ENCODE data around the gene SFMBT1.

SFMBT1 gene

DNA sequence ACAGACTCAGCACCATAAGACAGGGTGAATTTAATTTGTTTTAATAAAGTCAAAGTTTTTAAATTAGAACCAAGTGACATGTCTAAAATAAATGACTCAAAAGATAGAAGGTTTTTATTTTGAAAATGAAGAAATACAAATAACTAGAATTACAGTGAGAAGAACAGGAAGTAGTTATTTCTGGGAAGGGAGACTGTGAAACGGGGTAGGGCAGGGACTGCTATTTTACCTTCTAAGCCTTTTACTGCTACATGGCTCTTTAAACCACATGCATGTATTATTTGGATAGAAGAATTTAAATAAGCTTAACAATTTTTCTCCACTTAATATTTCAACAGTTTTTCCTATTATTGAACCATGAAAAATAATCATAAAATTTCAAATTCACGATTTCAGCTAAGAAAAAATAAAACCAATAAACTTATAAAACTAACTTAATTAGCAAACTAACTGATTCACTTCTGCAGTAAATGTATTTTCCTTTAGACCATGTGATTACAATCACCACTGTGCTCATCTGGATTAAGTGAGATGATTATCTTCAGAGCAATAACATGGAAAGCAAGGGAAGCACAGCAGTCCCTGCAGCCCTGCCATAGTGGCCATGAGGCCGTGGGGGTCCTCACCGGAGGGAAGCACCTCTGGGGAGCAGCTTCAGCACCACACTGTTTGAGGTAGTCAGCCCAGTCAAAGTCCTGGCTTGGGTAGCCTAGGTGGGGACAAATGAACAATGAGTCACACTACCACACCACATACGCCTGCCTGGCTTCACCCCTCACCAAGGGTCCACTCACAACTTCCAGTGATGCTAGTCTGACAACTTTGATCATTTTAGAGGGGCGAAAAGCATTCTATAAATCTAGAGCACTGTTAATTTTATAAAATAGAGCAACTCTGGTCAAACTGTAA is 120.2 kb downstream of the SFMBT1 start:
- DNase-seq (ENCODE audit: low spot score): no peak
- H3K4me3 ChIP-seq: no peak overlapping the region
- H3K27ac ChIP-seq: no peak overlapping the region
- TF ChIP-seq, protein P1, sequence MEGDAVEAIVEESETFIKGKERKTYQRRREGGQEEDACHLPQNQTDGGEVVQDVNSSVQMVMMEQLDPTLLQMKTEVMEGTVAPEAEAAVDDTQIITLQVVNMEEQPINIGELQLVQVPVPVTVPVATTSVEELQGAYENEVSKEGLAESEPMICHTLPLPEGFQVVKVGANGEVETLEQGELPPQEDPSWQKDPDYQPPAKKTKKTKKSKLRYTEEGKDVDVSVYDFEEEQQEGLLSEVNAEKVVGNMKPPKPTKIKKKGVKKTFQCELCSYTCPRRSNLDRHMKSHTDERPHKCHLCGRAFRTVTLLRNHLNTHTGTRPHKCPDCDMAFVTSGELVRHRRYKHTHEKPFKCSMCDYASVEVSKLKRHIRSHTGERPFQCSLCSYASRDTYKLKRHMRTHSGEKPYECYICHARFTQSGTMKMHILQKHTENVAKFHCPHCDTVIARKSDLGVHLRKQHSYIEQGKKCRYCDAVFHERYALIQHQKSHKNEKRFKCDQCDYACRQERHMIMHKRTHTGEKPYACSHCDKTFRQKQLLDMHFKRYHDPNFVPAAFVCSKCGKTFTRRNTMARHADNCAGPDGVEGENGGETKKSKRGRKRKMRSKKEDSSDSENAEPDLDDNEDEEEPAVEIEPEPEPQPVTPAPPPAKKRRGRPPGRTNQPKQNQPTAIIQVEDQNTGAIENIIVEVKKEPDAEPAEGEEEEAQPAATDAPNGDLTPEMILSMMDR (IDR thresholded peaks at IDR 0.05): no peak

DNA sequence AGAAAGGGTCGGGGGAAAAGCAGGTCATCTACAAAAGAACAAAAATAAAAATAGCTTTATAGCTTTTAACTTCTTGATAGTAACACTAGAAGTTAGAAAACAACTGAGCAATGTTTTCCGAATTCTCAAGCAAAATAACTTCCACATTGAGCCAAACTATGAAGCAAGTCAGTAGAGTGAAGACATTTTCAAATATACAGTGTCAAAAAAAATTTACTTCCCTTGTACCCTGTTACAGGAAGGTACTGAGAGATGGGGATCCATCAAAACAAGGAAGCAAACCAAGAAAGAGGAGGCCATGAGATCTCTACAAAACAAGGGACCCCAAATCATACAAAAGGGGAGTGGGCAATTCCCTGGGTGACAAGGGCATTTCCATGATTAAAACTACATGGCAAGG is 121.9 kb downstream of the SFMBT1 start:
- TF ChIP-seq, protein P1 (IDR thresholded peaks at IDR 0.05): no peak
- H3K4me3 ChIP-seq: no peak overlapping the region
- H3K27ac ChIP-seq: no peak overlapping the region
- no peak for DNase-seq (ENCODE audit: low spot score)

DNA sequence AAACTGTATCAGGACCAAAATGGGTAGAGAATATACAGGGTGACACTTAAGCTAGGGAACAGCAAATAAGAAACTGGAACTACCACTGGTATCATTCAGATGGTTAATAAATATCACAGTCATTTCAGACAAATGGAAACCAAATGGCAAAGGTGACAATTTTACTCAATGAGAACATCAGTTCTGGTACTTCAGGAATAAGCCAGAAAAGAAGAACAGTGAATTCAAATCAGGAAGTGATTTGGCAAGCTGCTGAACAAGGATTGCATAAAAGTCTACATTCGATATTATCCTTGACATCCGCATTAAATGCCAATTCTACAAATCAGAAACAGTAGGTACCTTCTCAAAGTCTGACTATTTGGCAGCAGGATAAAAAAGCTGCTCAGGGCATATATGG is 125.0 kb downstream of the SFMBT1 start:
- no peak for DNase-seq (ENCODE audit: low spot score)
- TF ChIP-seq, protein P1 (IDR thresholded peaks at IDR 0.05): no peak
- Histone ChIP-seq H3K27ac (no peak overlapping the region), H3K4me3 (no peak overlapping the region)

- Histone ChIP-seq H3K27ac (no peak overlapping the region), H3K4me3 (no peak overlapping the region)
- no peak for DNase-seq (ENCODE audit: low spot score)
- TF ChIP-seq, protein P1 (IDR thresholded peaks at IDR 0.05): no peak
Observed at GRCh38 chr3:52917044-52917443, 128.8 kb downstream of the SFMBT1 start.

DNA sequence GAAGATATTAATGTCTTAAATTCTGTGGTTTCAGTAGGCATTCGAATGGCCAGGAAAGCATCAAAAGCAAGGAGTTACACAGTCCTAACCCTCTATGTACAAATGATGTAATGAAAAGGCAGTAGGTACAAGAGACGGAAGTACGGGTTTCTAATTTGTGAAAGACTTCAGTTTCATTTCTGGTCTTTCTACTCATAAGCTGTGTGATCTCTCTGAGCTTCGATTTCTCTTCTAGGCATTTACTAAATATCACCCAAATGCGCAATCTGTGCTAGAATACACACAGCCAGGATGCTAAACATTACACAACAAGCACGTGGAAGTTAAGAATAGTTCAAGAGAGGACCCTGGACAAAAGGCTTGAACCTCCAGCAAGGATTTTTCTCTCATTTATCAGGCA is 130.6 kb downstream of the SFMBT1 start:
- DNase-seq (ENCODE audit: low spot score): no peak
- TF ChIP-seq, protein P1 (IDR thresholded peaks at IDR 0.05): no peak
- H3K4me3 ChIP-seq: no peak overlapping the region
- H3K27ac ChIP-seq: peak overlapping the region; percentile 56 to 74

- DNase-seq (ENCODE audit: low spot score): no peak
- no peak overlapping the region for H3K4me3 ChIP-seq
- TF ChIP-seq, protein P1 (IDR thresholded peaks at IDR 0.05): no peak
- no peak overlapping the region for H3K27ac ChIP-seq
Observed at GRCh38 chr3:52912885-52913731, 132.8 kb downstream of the SFMBT1 start.

All from coronary artery (tissue), 2 donors.